Omental fat pad (tissue), 4 donors: ENCODE results near the gene DHCR7. TPM values are rescaled to one million over a fixed set of nuclear protein-coding genes. Genes with fewer than 3 reads are reported as not detected.

Source experiments
- ATAC-seq: fragments of 150-250 bp; one replicate; pipeline ENCODE4 v1.9.1; 2016; ENCODE audit warnings: mild to moderate bottlenecking, moderate library complexity; ENCODE audit not compliant: low FRiP score
- DNase-seq: peaks from one replicate; pipeline ENCODE4 v3.0.0-alpha.2; 2019; ENCODE audit warnings: low spot score
- CTCF ChIP-seq, 3 donors: fragments of 450-650 bp; IDR thresholded peaks; one replicate each; pipeline ENCODE4 v1.5.1; 2016 to 2017; ENCODE audit warnings: antibody characterized with exemption in 3 of 3, mild to moderate bottlenecking in 3 of 3, moderate library complexity in 2 of 3
- total RNA-seq, 4 donors: library from RNA; depleted of rRNA; stranded (reverse); fragments of >200 nt; gene quantifications; one replicate each; pipeline ENCODE4 v1.1.0, GENCODE V29; 2016

Gene DHCR7
- total RNA-seq, 4 donors from 2014 or later = 12.9 to 76.5 (median 37.4) TPM

DNA sequence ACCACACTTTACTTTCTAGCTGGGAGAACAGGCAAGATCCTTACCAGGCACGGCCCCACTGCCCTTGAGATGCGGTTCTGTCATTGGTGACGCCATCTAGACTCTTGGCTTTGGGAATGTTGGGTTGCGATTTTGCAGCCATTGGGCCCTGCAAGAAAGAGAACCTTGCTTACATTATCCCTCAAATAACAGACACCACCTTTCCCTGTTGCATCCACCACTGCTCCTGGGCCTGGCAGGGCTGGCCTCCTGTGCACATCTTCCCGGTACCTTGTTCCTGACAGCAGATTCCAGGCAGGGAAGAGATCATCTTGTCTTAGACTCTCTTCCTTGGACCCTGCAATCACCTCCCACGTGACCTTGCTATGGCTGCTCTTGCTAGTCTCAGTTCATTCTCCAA lies 3.4 kb downstream of the DHCR7 start:
- ATAC-seq (no peak), DNase-seq (no peak)
- no peak for TF ChIP-seq CTCF (IDR thresholded peaks at IDR 0.05)

DNA sequence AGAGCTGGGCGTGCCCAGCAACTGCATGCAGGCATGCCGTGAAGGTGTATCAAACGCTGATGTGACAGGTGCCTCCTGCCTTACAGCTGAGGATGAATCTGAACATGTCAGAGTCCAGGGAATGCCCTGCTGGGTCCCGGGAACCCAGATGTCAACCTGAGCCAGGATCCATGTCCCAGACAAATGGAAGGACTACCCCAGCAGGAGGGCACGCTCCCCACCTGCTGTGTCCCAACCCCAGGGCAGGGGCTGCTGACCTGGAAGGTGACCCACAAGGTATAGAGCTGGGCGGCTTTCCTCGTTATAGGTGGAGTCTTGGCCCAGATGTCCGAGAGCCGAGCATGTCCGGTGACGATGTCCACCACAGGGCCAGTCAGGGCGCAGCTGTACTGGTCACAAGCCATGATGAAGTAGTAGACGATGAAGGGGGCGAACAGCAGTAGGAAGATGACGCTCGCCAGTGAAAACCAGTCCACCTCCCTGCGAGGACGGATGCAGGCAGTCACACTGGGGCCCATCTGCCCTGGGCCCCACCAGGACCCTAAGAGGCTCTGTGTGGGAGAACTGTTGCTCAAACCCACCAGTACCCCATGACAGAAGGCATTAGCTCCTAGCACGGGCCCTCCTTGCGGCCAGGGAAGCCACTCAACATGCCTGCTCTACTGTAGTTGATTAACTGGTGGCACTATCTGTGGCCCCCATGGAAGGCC lies 4.3 kb downstream of the DHCR7 start:
- ATAC-seq = no peak

GRCh38 chr11:71442880-71443279 lies 5.3 kb downstream of the DHCR7 start:
- no peak for TF ChIP-seq CTCF (IDR thresholded peaks at IDR 0.05)
- ATAC-seq (no peak), DNase-seq (no peak)

More for the DNA sequence above, 4.3 kb downstream of the DHCR7 start:
- DNase-seq = no peak
- TF ChIP-seq CTCF (IDR thresholded peaks at IDR 0.05) = no peak

DNA sequence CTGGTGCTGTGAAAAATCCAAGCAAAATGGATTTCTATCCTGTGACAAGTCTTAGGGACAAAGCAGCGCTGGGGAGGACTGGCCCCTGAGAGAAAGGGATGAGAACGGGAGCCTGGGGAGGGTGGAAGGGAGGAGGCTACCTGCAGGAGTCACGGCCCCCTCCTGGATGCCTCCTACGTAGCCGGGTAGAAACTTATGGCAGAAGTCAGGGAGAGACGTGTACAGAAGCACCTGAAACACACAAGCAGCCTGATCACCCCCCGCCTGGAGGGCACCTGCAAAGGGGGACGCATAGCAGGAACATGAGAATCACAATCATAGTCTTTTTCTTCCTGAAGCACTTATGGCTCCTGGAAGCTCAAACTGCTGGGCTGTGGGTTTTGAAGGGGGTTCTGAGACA lies 6.1 kb downstream of the DHCR7 start:
- DNase-seq = no peak
- no peak for TF ChIP-seq CTCF (IDR thresholded peaks at IDR 0.05)
- no peak for ATAC-seq

DNA sequence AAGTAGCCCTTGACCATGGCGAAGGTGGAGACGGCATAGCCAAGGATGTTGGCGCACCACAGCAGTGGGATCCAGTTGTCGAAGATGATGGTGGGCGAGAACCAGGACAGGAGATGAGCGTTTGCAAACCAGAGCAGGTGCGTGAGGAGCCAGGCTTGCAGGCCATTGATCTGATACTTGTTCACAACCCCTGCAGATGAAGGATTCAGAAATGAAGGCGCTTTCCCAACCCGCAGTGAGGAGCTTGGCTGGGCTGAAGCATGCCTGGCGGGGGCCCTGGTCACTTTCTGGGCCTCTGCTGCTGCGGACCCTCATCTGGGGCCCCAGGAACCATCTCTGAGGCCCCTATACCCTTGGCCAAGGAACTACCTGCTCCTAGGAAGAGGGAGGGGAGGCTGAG lies 6.9 kb downstream of the DHCR7 start:
- no peak for DNase-seq
- ATAC-seq = no peak
- TF ChIP-seq CTCF (IDR thresholded peaks at IDR 0.05) = no peak

- ATAC-seq (no peak), DNase-seq (no peak)
- no peak for TF ChIP-seq CTCF (IDR thresholded peaks at IDR 0.05)
Measured at GRCh38 chr11:71440021-71440755, 8.0 kb downstream of the DHCR7 start.

GRCh38 chr11:71438650-71439049 lies 9.5 kb downstream of the DHCR7 start:
- no peak for ATAC-seq
- no peak for TF ChIP-seq CTCF (IDR thresholded peaks at IDR 0.05)
- no peak for DNase-seq
